Subcutaneous adipose tissue (tissue), 4 donors: ENCODE measurements around the gene GPN1. TPM values are rescaled to one million over a fixed set of nuclear protein-coding genes. Genes with fewer than 3 reads are reported as not detected.

Source experiments
- total RNA-seq, 4 donors: library from RNA; depleted of rRNA; stranded (reverse); fragments of >200 nt; gene quantifications; one replicate each; pipeline ENCODE4 v1.1.0, GENCODE V29; 2016
- TF ChIP-seq, protein P1 (sequence below): fragments of 450-650 bp; IDR thresholded peaks from one replicate; pipeline ENCODE4 v1.5.1; 2016; ENCODE audit warnings: low read depth, mild to moderate bottlenecking, control low read depth, antibody characterized with exemption, moderate library complexity

Gene GPN1
- total RNA-seq, 4 donors from 2014 or later = 19.6 to 32.3 (median 27.6) TPM

DNA sequence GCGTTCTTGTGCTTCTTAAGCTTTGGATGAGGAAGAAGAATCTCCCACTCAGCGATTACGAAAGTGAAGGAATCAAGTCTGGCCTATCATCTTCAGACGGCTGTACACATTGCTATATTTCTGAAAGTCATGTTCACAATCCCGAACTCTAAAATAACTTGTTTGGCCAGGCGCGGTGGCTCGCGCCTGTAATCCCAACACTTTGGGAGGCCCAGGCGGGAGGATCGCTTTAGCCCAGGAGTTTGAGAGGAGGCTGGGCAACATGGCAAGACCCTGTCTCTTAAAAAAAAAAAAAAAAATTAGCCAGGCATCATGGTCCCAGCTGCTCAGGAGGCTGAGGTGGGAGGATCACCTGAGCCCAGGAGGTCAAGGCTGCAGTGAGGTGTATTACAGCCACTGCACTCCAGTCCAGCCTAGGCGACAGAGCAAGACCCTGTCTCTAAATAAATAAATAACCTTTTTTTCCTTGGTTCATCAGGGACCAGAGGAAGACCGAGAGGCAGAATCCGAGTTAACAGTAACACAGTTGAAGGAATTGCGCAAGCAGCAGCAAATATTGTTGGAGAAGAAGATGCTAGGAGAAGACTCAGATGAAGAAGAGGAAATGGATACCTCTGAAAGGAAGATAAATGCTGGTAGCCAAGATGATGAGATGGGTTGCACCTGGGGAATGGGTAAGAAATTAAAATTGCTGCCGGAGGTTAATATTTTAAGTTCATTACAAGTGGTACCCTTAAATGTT, 35.9 kb downstream of the GPN1 start:
- TF ChIP-seq, protein P1, sequence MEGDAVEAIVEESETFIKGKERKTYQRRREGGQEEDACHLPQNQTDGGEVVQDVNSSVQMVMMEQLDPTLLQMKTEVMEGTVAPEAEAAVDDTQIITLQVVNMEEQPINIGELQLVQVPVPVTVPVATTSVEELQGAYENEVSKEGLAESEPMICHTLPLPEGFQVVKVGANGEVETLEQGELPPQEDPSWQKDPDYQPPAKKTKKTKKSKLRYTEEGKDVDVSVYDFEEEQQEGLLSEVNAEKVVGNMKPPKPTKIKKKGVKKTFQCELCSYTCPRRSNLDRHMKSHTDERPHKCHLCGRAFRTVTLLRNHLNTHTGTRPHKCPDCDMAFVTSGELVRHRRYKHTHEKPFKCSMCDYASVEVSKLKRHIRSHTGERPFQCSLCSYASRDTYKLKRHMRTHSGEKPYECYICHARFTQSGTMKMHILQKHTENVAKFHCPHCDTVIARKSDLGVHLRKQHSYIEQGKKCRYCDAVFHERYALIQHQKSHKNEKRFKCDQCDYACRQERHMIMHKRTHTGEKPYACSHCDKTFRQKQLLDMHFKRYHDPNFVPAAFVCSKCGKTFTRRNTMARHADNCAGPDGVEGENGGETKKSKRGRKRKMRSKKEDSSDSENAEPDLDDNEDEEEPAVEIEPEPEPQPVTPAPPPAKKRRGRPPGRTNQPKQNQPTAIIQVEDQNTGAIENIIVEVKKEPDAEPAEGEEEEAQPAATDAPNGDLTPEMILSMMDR = no peak

DNA sequence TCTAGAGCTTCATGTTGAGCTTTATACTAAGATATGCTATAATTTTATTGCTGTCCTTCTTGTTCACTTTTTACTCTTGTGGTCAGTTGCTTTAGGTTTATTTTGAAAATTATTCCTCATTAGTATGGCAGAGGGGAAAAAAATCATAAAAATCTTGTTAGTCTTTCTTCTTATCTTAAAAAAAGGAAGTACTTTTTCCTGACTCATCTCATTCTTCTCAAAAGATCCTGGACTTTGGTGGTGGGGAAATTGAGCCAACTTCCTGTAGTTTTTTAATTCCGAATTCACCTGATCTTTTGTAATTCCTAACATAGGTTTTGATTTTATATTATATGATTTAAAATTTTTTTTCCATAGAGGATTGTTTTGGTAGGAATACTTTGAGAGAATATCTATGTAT, 38.6 kb downstream of the GPN1 start:
- TF ChIP-seq, protein P1 = no peak

DNA sequence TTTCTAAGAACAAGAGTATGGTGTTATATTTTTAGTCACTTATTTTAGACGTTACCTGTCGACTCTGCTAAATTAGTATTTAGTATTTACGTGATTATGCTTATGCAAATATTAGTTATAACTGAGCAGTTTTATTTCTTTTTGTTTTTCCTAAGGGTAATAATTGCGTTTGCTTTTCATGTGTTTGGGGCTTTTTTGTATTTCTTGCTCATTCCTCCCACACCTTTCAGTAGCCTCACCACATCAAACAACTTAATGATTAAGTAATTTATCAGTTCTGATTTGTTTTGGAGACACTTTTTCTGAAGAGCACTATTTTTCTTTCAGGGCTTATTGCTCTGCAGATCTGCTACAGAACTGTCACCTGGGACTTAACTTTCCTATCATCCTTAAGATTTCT, 42.4 kb downstream of the GPN1 start:
- TF ChIP-seq, protein P1 = no peak

DNA sequence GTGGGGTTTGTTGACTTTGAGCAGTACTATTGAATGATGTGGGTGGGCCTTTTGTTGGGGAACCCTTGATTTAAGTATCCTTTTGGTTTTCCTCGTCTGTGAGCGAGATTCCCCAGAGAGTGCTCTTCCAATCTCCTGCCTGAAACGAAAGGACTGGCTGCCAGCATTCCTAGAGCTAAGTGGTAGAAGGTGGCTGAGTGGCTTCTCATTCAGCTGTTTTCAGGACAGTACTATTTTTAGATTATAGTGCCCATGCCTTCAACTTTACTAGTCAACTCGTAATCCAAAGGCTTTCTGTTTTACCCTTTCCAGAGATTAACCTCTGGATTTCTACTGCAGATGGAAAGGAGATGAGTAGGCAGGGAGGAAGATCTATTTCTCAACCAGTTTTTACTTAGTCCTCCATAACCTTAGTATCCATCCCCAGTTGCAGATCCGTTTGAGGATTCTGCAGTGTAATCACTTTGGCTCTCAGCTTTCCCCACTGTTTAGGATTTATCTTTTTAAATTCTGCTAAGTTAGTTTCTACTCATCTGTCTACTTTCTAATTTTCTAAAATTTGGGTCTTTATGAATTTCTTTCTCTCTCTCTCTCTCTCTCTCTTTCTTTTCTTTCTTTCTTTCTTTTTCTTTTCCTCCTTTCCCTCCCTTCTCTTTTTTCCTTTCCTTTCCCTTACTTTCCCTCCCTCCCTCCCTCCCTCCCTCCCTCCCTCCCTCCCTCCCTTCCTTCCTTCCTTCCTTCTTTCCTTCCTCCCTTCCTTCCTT, 44.1 kb downstream of the GPN1 start:
- TF ChIP-seq, protein P1 = no peak

DNA sequence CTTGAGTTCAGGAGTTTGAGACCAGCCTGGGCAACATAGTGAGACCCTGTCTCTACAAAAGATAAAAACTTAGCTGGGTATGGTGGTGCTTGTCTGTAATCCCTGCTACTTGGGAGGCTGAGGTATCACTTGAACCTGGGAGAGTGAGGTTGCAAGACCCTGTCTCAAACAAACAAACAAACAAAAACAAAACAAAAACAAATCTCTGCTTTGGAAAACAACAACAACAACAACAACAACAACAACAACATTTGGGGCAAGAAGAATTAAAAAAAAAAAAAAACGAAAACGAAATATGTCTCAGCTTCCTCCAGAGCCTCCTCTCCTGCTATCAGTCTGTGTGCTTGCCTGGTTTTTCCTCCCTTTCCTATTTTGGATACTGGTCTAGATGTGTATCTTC, 51.7 kb downstream of the GPN1 start:
- TF ChIP-seq, protein P1 = no peak

DNA sequence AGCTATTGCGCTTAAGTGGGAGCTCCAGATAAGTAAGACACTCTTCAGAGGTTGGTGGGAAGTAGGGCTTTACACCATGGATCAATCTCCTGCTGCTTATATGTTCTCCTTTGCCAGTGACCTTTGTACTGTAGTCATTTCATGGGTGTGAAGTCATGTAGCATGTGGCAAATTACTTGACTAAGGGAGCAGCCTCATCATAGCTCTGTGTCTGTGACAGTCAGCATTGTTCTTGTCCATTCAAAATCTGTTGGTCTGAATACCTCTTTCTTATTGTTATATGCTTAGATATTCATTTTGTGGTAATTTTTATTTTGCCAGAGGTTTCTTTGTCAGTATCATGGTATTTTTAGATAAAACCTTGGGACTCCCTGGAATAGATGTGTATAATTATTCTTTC, 53.0 kb downstream of the GPN1 start:
- TF ChIP-seq, protein P1 = no peak

DNA sequence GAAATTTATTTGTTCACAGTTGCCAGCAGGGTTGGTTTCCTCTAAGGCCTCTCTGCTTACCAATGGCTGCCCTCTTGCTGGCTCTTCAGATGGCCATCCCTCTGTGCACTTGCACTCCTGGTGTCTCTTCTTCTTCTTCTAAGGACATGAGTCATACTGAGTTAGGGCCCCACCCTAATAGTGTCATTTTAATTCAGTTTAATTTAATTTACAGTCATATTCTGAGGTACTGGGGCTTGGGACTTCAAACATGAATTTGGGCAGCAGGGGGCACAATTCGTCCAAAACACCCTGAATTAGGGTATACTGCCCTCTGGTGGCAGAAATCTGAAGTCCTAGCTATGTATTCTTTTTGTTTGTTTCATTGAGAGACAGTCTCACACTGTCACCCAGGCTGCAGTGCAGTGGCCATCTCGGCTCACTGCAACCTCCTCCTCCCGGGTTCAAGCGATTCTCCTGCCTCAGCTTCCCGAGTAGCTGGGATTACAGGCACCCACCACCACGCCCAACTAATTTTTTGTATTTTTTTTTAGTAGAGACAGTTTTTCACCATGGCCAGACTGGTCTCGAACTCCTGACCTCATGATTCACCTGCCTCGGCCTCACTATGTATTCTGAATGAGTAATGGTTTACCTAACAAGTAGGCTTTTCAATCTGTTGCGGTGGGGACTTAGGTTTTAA, 54.7 kb downstream of the GPN1 start:
- TF ChIP-seq, protein P1 = no peak
